C4-2B (cell line): Measurements from ENCODE around the gene RNF41.

ENCODE experiments used
- CTCF ChIP-seq: fragments of 450-650 bp; conservative IDR thresholded peaks from 2 replicates; pipeline ENCODE4 v1.5.1; 2017; ENCODE audit warnings: mild to moderate bottlenecking
- ZFX ChIP-seq: fragments of 450-650 bp; IDR thresholded peaks from 2 replicates; pipeline ENCODE4 v1.6.1; 2017

GRCh38 chr12:56243731-56244181, 22.0 kb upstream of the RNF41 start:
- TF ChIP-seq CTCF: no peak
- no peak for TF ChIP-seq ZFX
